PFSK-1 (cell line): Measurements from ENCODE around the gene PELI2.

Source experiments
- FOXP2 ChIP-seq: optimal IDR thresholded peaks from 2 replicates; pipeline ENCODE3; 2011; ENCODE audit warnings: borderline replicate concordance, control low read depth, inconsistent platforms; ENCODE audit not compliant: insufficient read depth; ENCODE audit errors: extremely low read length, extremely low read depth
- POLR2AphosphoS5 ChIP-seq: IDR thresholded peaks from 2 replicates; pipeline ENCODE4 v1.6.1; 2012; ENCODE audit warnings: low read depth, mild to moderate bottlenecking, control low read depth, low read length, moderate library complexity
- REST ChIP-seq, 2 experiments: IDR thresholded peaks; 2 replicates each; pipeline versions ENCODE4 v1.6.1 to v1.8.0; 2011 to 2012; ENCODE audit warnings: low read depth in 2 of 2, low read length in 2 of 2, control low read depth in 1 of 2, inconsistent platforms in 1 of 2, mild to moderate bottlenecking in 1 of 2, moderate library complexity in 1 of 2; ENCODE audit not compliant: insufficient read depth in 1 of 2
- SIN3A ChIP-seq: IDR thresholded peaks from 2 replicates; pipeline ENCODE4 v1.6.1; 2012; ENCODE audit warnings: mild to moderate bottlenecking, low read length, moderate library complexity, borderline replicate concordance; ENCODE audit not compliant: insufficient read depth
- TAF1 ChIP-seq: IDR thresholded peaks from 2 replicates; pipeline ENCODE4 v1.6.1; 2012; ENCODE audit warnings: low read length, control low read depth, borderline replicate concordance; ENCODE audit not compliant: insufficient read depth

PELI2 gene

GRCh38 chr14:56145965-56146364 is 27.8 kb downstream of the PELI2 start:
- TF ChIP-seq REST (IDR thresholded peaks at IDR 0.05; ENCODE audit: insufficient read depth in 1 of 2, low read depth in 2 of 2, low read length in 2 of 2), result no peak
- TF ChIP-seq POLR2AphosphoS5, result no peak
- no peak for TF ChIP-seq SIN3A
- TF ChIP-seq TAF1, result no peak
- TF ChIP-seq FOXP2, result no peak

GRCh38 chr14:56147449-56147848 is 29.2 kb downstream of the PELI2 start:
- TF ChIP-seq POLR2AphosphoS5, result no peak
- TF ChIP-seq FOXP2, result no peak
- TF ChIP-seq SIN3A, result no peak

- TF ChIP-seq SIN3A, result no peak
- no peak for TF ChIP-seq FOXP2
- no peak for TF ChIP-seq REST (IDR thresholded peaks at IDR 0.05; ENCODE audit: insufficient read depth in 1 of 2, low read depth in 2 of 2, low read length in 2 of 2)
- no peak for TF ChIP-seq TAF1
- no peak for TF ChIP-seq POLR2AphosphoS5
These were observed 30.0 kb downstream of the PELI2 start for GRCh38 chr14:56147986-56148901.

DNA sequence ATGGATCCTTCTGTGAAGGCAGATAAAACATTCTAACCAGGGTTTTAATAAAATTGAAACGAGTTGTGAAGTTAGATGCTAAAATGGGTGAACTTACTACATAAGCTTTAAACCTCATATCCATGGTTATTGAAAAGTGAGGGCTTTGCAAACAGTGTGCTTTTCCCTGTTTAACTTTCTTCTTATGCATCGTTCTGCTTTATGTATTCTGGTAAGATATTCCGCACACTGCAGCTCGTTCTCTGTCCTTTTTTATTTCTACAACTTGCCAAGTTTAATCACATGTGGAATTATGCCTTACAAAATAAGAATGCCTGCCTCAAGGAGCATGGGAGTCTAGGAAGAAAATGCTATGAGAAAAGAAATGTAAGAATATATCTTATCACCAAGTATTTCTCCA is 30.9 kb downstream of the PELI2 start:
- TF ChIP-seq REST (IDR thresholded peaks at IDR 0.05; ENCODE audit: insufficient read depth in 1 of 2, low read depth in 2 of 2, low read length in 2 of 2), result no peak
- no peak for TF ChIP-seq TAF1
- TF ChIP-seq SIN3A, result no peak
- TF ChIP-seq POLR2AphosphoS5, result no peak
- TF ChIP-seq FOXP2, result no peak

DNA sequence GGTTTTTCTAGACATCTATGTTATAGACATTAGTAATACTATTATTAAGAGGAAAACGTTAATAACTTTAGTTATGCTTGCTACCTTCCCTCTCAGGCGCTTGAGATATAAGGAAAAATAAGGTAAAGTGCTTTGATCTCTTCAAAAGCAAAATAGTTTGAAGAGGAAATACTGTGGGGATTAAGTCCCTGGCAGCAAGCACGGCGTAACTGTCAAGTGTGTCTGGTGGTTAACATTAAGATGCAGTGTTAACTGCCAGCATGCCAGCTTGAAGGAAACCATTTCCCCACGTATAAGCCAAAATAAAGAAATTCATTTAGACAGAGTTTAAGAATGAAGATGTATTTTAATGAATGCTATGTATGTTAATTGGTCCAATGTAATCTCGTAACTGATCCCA is 31.8 kb downstream of the PELI2 start:
- TF ChIP-seq SIN3A, result no peak
- TF ChIP-seq POLR2AphosphoS5, result no peak

- no peak for TF ChIP-seq REST (IDR thresholded peaks at IDR 0.05; ENCODE audit: insufficient read depth in 1 of 2, low read depth in 2 of 2, low read length in 2 of 2)
These were observed 32.6 kb downstream of the PELI2 start for GRCh38 chr14:56150645-56151345.
